Vagina (tissue), 2 donors: ENCODE data around the gene GTPBP1. TPM values are rescaled to one million over a fixed set of nuclear protein-coding genes. Genes with fewer than 3 reads are reported as not detected.

Experiments used
- DNase-seq, 2 donors: peaks; one replicate each; pipeline ENCODE4 v3.0.0-alpha.2; 2017; ENCODE audit errors: extremely low spot score in 2 of 2
- H3K27ac ChIP-seq: fragments of 200-600 bp; sonication (generic); one replicate; pipeline ENCODE4 v1.5.1; 2019
- H3K27me3 ChIP-seq: fragments of 200-600 bp; sonication (generic); one replicate; pipeline ENCODE4 v1.5.1; 2019
- H3K36me3 ChIP-seq, 2 donors: fragments of 200-600 bp; sonication (generic); one replicate each; pipeline ENCODE4 v1.5.1; 2017 to 2019
- H3K4me1 ChIP-seq: fragments of 200-600 bp; sonication (generic); one replicate; pipeline ENCODE4 v1.5.1; 2019
- H3K4me3 ChIP-seq, 2 donors: fragments of 200-600 bp; sonication (generic); 1 replicate in 1 of 2; 2 replicates in 1 of 2; pipeline ENCODE4 v1.5.1; 2016 to 2019
- H3K9me3 ChIP-seq: fragments of 200-600 bp; sonication (generic); one replicate; pipeline ENCODE4 v1.5.1; 2019
- POLR2A ChIP-seq, 2 donors: fragments of 450-650 bp; IDR thresholded peaks; one replicate each; pipeline ENCODE4 v1.6.1; 2017; ENCODE audit warnings: antibody characterized with exemption in 2 of 2, mild to moderate bottlenecking in 2 of 2, moderate library complexity in 2 of 2
- POLR2AphosphoS5 ChIP-seq, 2 donors: sonication (generic); formaldehyde crosslinking; IDR thresholded peaks; one replicate each; pipeline ENCODE4 v1.9.0; 2017; ENCODE audit warnings: antibody characterized with exemption in 2 of 2, mild to moderate bottlenecking in 2 of 2, low read depth in 1 of 2; ENCODE audit not compliant: insufficient read depth in 1 of 2
- intact Hi-C: fragments of 100-400 bp; cut with DNase I; formaldehyde crosslinking; loops from one replicate; pipeline ENCODE4 v1.15.1; 2023
- total RNA-seq: library from RNA; depleted of rRNA; stranded (reverse); fragments of >200 nt; gene quantifications from one replicate; pipeline ENCODE4 v1.2.3, GENCODE V29; 2016
- TF ChIP-seq, protein P1 (sequence below), 3 experiments: fragments of 450-650 bp in 2 of 3; fragments of 200-600 bp in 1 of 3; sonication (generic) in 1 of 3; IDR thresholded peaks; one replicate each; pipeline ENCODE4 v1.5.1; 2017 to 2019; ENCODE audit warnings: antibody characterized with exemption in 3 of 3, mild to moderate bottlenecking in 2 of 3, moderate library complexity in 2 of 3

GTPBP1 gene
- total RNA-seq, 1 donor from 2014 or later = 69.5 TPM

DNA sequence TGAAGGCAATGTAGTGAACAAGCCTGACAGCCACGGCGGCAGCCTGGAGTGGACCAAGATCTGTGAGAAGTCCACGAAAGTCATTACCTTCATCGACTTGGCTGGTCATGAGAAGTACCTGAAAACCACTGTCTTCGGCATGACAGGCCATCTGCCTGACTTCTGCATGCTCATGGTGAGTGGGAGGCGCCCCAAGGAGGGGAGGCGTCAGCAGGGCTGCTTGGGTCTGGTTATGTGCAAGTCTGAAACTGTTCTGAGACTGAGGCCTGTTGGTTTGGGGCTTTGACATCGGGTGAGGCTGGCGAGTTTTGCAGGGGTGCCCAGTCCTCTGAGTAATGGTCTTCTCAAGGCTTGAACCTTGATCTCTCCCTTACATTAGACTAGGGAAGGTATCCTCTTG is 11.1 kb downstream of the GTPBP1 start:
- Histone ChIP-seq H3K4me1 (peaks cover 46% of the 10 kb centered on the region), H3K27ac (no peak overlapping the region), H3K4me3 (no peak overlapping the region), H3K36me3 (peaks cover 0 to 27% of the 10 kb centered on the region in 2 donors), H3K27me3 (no peaks in the 10 kb centered on the region), H3K9me3 (no peaks in the 10 kb centered on the region)
- intact Hi-C loops = no loop called here
- TF ChIP-seq, protein P1, sequence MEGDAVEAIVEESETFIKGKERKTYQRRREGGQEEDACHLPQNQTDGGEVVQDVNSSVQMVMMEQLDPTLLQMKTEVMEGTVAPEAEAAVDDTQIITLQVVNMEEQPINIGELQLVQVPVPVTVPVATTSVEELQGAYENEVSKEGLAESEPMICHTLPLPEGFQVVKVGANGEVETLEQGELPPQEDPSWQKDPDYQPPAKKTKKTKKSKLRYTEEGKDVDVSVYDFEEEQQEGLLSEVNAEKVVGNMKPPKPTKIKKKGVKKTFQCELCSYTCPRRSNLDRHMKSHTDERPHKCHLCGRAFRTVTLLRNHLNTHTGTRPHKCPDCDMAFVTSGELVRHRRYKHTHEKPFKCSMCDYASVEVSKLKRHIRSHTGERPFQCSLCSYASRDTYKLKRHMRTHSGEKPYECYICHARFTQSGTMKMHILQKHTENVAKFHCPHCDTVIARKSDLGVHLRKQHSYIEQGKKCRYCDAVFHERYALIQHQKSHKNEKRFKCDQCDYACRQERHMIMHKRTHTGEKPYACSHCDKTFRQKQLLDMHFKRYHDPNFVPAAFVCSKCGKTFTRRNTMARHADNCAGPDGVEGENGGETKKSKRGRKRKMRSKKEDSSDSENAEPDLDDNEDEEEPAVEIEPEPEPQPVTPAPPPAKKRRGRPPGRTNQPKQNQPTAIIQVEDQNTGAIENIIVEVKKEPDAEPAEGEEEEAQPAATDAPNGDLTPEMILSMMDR (IDR thresholded peaks at IDR 0.05) = no peak
- TF ChIP-seq POLR2A (IDR thresholded peaks at IDR 0.05) = no peak
- TF ChIP-seq POLR2AphosphoS5 (IDR thresholded peaks at IDR 0.05; ENCODE audit: insufficient read depth in 1 of 2, low read depth in 1 of 2) = no peak
- DNase-seq = no peak

DNA sequence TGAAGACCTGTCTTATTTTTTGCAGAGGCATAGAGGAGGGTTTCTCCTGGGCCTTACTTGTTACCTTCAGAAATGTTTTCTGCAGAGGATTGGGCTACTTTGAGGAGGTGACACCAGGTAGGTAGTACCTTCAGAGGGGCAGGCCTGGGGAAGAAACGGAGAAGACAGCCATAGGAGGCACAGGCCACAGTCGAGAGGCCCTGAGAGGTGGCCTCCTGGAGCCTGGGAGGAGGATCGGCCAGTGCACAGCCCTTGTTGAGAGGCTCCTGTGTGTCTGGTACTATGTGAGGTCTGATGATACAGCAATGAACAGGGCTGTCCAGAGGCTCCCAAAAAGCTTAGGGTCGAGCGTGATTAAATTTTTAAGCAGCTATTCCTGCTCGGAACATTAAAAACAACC is 11.5 kb downstream of the GTPBP1 start:
- H3K27me3 ChIP-seq = no peaks in the 10 kb centered on the region
- TF ChIP-seq POLR2AphosphoS5 (IDR thresholded peaks at IDR 0.05; ENCODE audit: insufficient read depth in 1 of 2, low read depth in 1 of 2) (no peak), POLR2A (IDR thresholded peaks at IDR 0.05) (no peak)
- TF ChIP-seq, protein P1 (IDR thresholded peaks at IDR 0.05) = no peak
- no peaks in the 10 kb centered on the region for H3K9me3 ChIP-seq
- H3K27ac ChIP-seq = no peak overlapping the region
- intact Hi-C loops = no loop called here
- H3K36me3 ChIP-seq = peaks cover 0 to 32% of the 10 kb centered on the region in 2 donors
- peaks cover 42% of the 10 kb centered on the region for H3K4me1 ChIP-seq
- DNase-seq = no peak
- no peak overlapping the region for H3K4me3 ChIP-seq

DNA sequence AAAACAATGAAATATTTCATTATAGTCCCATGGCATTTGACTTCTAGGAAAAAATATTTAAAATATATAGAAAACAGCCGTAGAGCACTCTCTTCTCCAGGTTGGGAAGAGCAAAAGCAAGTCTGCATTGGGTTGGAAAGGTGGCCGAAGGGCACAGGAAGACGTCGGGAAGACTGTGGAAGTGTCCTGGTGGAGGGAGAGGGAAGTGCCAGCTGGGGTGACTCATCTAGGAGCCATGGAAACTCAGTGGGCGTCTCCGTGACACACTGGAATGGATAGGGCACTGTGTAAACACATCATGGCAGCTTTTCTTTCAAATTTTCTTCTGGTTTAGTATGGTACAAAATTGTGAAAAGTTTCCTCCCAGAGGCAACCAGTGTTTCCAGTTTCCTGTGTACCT is 12.7 kb downstream of the GTPBP1 start:
- Histone ChIP-seq H3K36me3 (peaks cover 0 to 42% of the 10 kb centered on the region in 2 donors), H3K4me1 (peaks cover 32% of the 10 kb centered on the region), H3K27me3 (no peaks in the 10 kb centered on the region), H3K4me3 (no peak overlapping the region), H3K27ac (peak overlapping the region; percentile 5), H3K9me3 (no peaks in the 10 kb centered on the region)
- intact Hi-C loops = no loop called here
- no peak for TF ChIP-seq POLR2A (IDR thresholded peaks at IDR 0.05)
- TF ChIP-seq POLR2AphosphoS5 (IDR thresholded peaks at IDR 0.05; ENCODE audit: insufficient read depth in 1 of 2, low read depth in 1 of 2) = peak in 1 of 2 donors; percentile 24
- TF ChIP-seq, protein P1 (IDR thresholded peaks at IDR 0.05) = peak in 2 of 3 experiments; percentile 24 to 55
- DNase-seq = no peak

DNA sequence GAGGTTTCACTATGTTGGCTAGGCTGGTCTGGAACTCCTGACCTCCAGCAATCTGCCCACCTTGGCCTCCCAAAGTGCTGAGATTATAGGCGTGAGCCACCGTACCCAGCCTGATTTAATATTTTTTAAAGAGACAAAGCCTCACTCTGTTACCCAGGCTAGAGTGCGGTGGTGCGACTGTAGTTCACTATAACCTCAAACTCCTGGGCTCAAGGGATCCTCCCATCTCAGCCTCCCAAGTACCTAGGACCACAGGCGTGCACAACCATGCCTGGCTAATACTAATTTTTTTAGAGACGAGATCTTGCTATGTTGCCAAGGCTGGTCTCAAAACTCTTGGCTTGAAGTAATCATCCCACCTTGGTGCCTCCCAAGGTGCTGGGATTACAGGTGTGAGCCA is 13.5 kb downstream of the GTPBP1 start:
- Histone ChIP-seq H3K4me1 (peaks cover 24% of the 10 kb centered on the region), H3K36me3 (peaks cover 0 to 48% of the 10 kb centered on the region in 2 donors), H3K4me3 (no peak overlapping the region), H3K27ac (no peak overlapping the region), H3K27me3 (no peaks in the 10 kb centered on the region), H3K9me3 (no peaks in the 10 kb centered on the region)
- TF ChIP-seq POLR2A (IDR thresholded peaks at IDR 0.05) (no peak), POLR2AphosphoS5 (IDR thresholded peaks at IDR 0.05; ENCODE audit: insufficient read depth in 1 of 2, low read depth in 1 of 2) (no peak)
- TF ChIP-seq, protein P1 (IDR thresholded peaks at IDR 0.05) = no peak
- intact Hi-C loops = no loop called here
- DNase-seq = no peak

DNA sequence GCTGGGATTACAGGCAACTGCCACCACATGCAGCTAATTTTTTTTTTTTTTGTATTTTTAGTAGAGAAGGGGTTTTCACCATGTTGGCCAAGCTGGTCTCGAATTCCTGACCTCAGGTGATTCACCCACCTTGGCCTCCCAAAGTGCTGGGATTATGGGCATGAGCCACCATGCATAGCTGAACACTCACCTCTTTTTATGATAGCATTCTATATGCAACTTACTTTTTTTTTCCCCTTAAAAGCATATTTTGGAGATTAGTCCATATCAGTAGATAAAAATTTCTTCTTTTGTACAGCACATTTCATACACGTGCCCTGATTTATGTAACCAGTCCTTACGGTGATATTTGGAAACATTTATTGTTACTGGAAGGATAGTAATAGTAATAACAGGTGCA is 14.6 kb downstream of the GTPBP1 start:
- H3K9me3 ChIP-seq = no peaks in the 10 kb centered on the region
- DNase-seq = no peak
- no peak for TF ChIP-seq POLR2A (IDR thresholded peaks at IDR 0.05)
- no peak for TF ChIP-seq POLR2AphosphoS5 (IDR thresholded peaks at IDR 0.05; ENCODE audit: insufficient read depth in 1 of 2, low read depth in 1 of 2)
- TF ChIP-seq, protein P1 (IDR thresholded peaks at IDR 0.05) = no peak
- intact Hi-C loops = no loop called here
- no peak overlapping the region for H3K27ac ChIP-seq
- H3K27me3 ChIP-seq = no peaks in the 10 kb centered on the region
- peaks cover 14% of the 10 kb centered on the region for H3K4me1 ChIP-seq
- peaks cover 0 to 60% of the 10 kb centered on the region in 2 donors for H3K36me3 ChIP-seq
- no peak overlapping the region for H3K4me3 ChIP-seq
